Type B pancreatic cell (in vitro differentiated cells): Measurements from ENCODE around the gene PRSS56. TPM values are rescaled to one million over a fixed set of nuclear protein-coding genes. Genes with fewer than 3 reads are reported as not detected.

Experiments used
- DNase-seq: peaks from one replicate; pipeline ENCODE4 v3.0.0; 2021; ENCODE audit warnings: mixed read lengths; ENCODE audit not compliant: unreplicated experiment; ENCODE audit errors: extremely low spot score
- H3K27ac Mint-ChIP-seq: 2 replicates; pipeline ENCODE4 v1.8.0; 2021; ENCODE audit warnings: mild to moderate bottlenecking, mixed read lengths
- H3K27me3 Mint-ChIP-seq: 2 replicates; pipeline ENCODE4 v1.8.0; 2021; ENCODE audit warnings: mixed read lengths
- H3K36me3 Mint-ChIP-seq: 2 replicates; pipeline ENCODE4 v1.8.0; 2021; ENCODE audit warnings: mixed read lengths
- H3K4me1 Mint-ChIP-seq: one replicate; pipeline ENCODE4 v1.8.0; 2021; ENCODE audit warnings: mixed read lengths; ENCODE audit not compliant: unreplicated experiment
- H3K4me3 Mint-ChIP-seq: 2 replicates; pipeline ENCODE4 v1.8.0; 2021; ENCODE audit warnings: mild to moderate bottlenecking, mixed read lengths
- H3K9me3 Mint-ChIP-seq: 2 replicates; pipeline ENCODE4 v1.8.0; 2021; ENCODE audit warnings: mixed read lengths
- CTCF ChIP-seq: fragments of 200-600 bp; sonication (generic); conservative IDR thresholded peaks from 2 replicates; pipeline ENCODE4 v1.5.0; 2021; ENCODE audit warnings: antibody characterized with exemption, mild to moderate bottlenecking
- total RNA-seq: library from RNA; stranded (reverse); gene quantifications from 2 replicates; pipeline ENCODE4 v1.2.1, GENCODE V29; 2021; ENCODE audit warnings: low replicate concordance

The PRSS56 gene
- total RNA-seq, 1 donor from 2014 or later = 0.34 TPM

- no peaks in the 10 kb centered on the region for H3K36me3 Mint-ChIP-seq
- no peak overlapping the region for H3K27ac Mint-ChIP-seq
- H3K4me1 Mint-ChIP-seq = no peaks in the 10 kb centered on the region
- H3K27me3 Mint-ChIP-seq = peaks cover 47% of the 10 kb centered on the region
- no peak for DNase-seq
- H3K9me3 Mint-ChIP-seq = no peaks in the 10 kb centered on the region
- H3K4me3 Mint-ChIP-seq = no peak overlapping the region
- no peak for TF ChIP-seq CTCF
These were observed 37.6 kb upstream of the PRSS56 start for GRCh38 chr2:232482301-232483238.

GRCh38 chr2:232483311-232483922 lies 36.8 kb upstream of the PRSS56 start:
- no peak overlapping the region for H3K4me3 Mint-ChIP-seq
- H3K27ac Mint-ChIP-seq = no peak overlapping the region
- no peak for DNase-seq
- H3K4me1 Mint-ChIP-seq = no peaks in the 10 kb centered on the region
- peaks cover 51% of the 10 kb centered on the region for H3K27me3 Mint-ChIP-seq
- TF ChIP-seq CTCF = no peak
- no peaks in the 10 kb centered on the region for H3K36me3 Mint-ChIP-seq
- H3K9me3 Mint-ChIP-seq = no peaks in the 10 kb centered on the region

GRCh38 chr2:232483923-232484627 lies 36.1 kb upstream of the PRSS56 start:
- no peak overlapping the region for H3K4me3 Mint-ChIP-seq
- no peak for DNase-seq
- no peaks in the 10 kb centered on the region for H3K36me3 Mint-ChIP-seq
- no peak overlapping the region for H3K27ac Mint-ChIP-seq
- TF ChIP-seq CTCF = no peak
- no peaks in the 10 kb centered on the region for H3K4me1 Mint-ChIP-seq
- no peaks in the 10 kb centered on the region for H3K9me3 Mint-ChIP-seq
- H3K27me3 Mint-ChIP-seq = peaks cover 58% of the 10 kb centered on the region

GRCh38 chr2:232484628-232485347 lies 35.4 kb upstream of the PRSS56 start:
- Mint-ChIP-seq H3K4me1 (no peaks in the 10 kb centered on the region), H3K9me3 (no peaks in the 10 kb centered on the region), H3K27me3 (peaks cover 58% of the 10 kb centered on the region), H3K27ac (no peak overlapping the region), H3K4me3 (peak overlapping the region; percentile 59), H3K36me3 (no peaks in the 10 kb centered on the region)
- no peak for TF ChIP-seq CTCF
- no peak for DNase-seq

GRCh38 chr2:232485348-232485756 lies 34.8 kb upstream of the PRSS56 start:
- H3K36me3 Mint-ChIP-seq = no peaks in the 10 kb centered on the region
- no peak overlapping the region for H3K27ac Mint-ChIP-seq
- DNase-seq = no peak
- peaks cover 64% of the 10 kb centered on the region for H3K27me3 Mint-ChIP-seq
- no peaks in the 10 kb centered on the region for H3K4me1 Mint-ChIP-seq
- H3K4me3 Mint-ChIP-seq = peak overlapping the region; percentile 59
- TF ChIP-seq CTCF = no peak
- no peaks in the 10 kb centered on the region for H3K9me3 Mint-ChIP-seq
